Upper lobe of left lung (tissue), 4 donors: ENCODE measurements around the gene GAPDHS.

ENCODE experiments used
- CTCF ChIP-seq, 6 experiments: fragments of 450-650 bp in 4 of 6; fragments of 200-600 bp in 2 of 6; sonication (generic) in 2 of 6; IDR thresholded peaks; one replicate each; pipeline ENCODE4 v1.5.1; 2016 to 2019; ENCODE audit warnings: antibody characterized with exemption in 6 of 6
- EP300 ChIP-seq, 4 donors: sonication (generic); formaldehyde crosslinking; IDR thresholded peaks; one replicate each; pipeline ENCODE4 v1.5.1; 2017; ENCODE audit warnings: antibody characterized with exemption in 4 of 4, control low read depth in 2 of 4
- POLR2A ChIP-seq, 4 donors: fragments of 450-650 bp; IDR thresholded peaks; one replicate each; pipeline ENCODE4 v1.5.1; 2016 to 2017; ENCODE audit warnings: antibody characterized with exemption in 4 of 4, mild to moderate bottlenecking in 2 of 4
- POLR2AphosphoS5 ChIP-seq, 2 donors: sonication (generic); formaldehyde crosslinking; IDR thresholded peaks; one replicate each; pipeline ENCODE4 v1.5.1; 2017; ENCODE audit warnings: antibody characterized with exemption in 2 of 2

- TF ChIP-seq CTCF (IDR thresholded peaks at IDR 0.05) (no peak), POLR2AphosphoS5 (IDR thresholded peaks at IDR 0.05) (no peak), POLR2A (IDR thresholded peaks at IDR 0.05) (no peak), EP300 (IDR thresholded peaks at IDR 0.05) (no peak)
Measured at GRCh38 chr19:35522745-35523327, 10.4 kb upstream of the GAPDHS start.
